HCT116 (cell line): ENCODE measurements around the gene CSNK1G1.

ENCODE experiments used
- JUND ChIP-seq: IDR thresholded peaks from 2 replicates; pipeline ENCODE4 v1.6.1; 2012
- POLR2A ChIP-seq: IDR thresholded peaks from 2 replicates; pipeline ENCODE4 v1.7.0; 2011; ENCODE audit warnings: borderline replicate concordance; ENCODE audit not compliant: insufficient read depth, insufficient read length; ENCODE audit errors: extremely low read depth
- TF ChIP-seq, protein P1 (sequence below), 3 experiments: fragments of 200-600 bp in 1 of 3; sonication (generic) in 1 of 3; IDR thresholded peaks in 2 of 3; conservative IDR thresholded peaks in 1 of 3; 2 replicates each; pipeline ENCODE4 v1.5.1; 2012 to 2017; ENCODE audit warnings: low read depth in 2 of 3, low read length in 2 of 3, antibody characterized with exemption in 1 of 3, borderline replicate concordance in 1 of 3, control low read depth in 1 of 3, mild to moderate bottlenecking in 1 of 3, mixed read lengths in 1 of 3, mixed run types in 1 of 3, moderate library complexity in 1 of 3; ENCODE audit not compliant: insufficient read depth in 1 of 3

GRCh38 chr15:64205202-64205601, 150.8 kb downstream of the CSNK1G1 start:
- TF ChIP-seq, protein P1, sequence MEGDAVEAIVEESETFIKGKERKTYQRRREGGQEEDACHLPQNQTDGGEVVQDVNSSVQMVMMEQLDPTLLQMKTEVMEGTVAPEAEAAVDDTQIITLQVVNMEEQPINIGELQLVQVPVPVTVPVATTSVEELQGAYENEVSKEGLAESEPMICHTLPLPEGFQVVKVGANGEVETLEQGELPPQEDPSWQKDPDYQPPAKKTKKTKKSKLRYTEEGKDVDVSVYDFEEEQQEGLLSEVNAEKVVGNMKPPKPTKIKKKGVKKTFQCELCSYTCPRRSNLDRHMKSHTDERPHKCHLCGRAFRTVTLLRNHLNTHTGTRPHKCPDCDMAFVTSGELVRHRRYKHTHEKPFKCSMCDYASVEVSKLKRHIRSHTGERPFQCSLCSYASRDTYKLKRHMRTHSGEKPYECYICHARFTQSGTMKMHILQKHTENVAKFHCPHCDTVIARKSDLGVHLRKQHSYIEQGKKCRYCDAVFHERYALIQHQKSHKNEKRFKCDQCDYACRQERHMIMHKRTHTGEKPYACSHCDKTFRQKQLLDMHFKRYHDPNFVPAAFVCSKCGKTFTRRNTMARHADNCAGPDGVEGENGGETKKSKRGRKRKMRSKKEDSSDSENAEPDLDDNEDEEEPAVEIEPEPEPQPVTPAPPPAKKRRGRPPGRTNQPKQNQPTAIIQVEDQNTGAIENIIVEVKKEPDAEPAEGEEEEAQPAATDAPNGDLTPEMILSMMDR (IDR thresholded peaks at IDR 0.05 in 2 of 3, conservative IDR thresholded peaks at IDR 0.05 in 1 of 3; ENCODE audit: borderline replicate concordance in 1 of 3, insufficient read depth in 1 of 3, low read depth in 2 of 3, low read length in 2 of 3): no peak
- TF ChIP-seq POLR2A (no peak), JUND (no peak)
